Measurements from ENCODE around the gene TRPV4.

The TRPV4 gene

DNA sequence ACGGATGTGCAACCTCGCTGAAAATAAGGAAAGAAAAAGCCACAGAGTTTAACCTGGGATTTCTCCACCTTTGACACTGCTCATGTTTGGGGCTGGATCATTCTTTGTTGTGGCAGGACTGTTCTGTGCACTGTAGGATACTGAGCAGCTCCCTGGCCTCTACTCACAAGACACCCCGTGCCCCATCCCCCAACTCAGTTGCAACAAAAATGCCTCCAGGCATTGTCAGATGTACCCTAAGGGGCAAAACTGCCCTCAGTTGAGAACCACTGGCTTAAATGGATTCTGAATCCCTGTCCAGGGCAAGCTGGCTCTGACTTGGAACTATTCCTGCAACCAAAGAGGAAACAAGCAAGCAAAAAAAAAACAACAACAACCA lies 45.0 kb upstream of the TRPV4 start:
- CTCF ChIA-PET: interaction anchor here (0.7 to 3.7 kb wide), 3 partner anchors 14 to 25 kb away, joined by 3 to 15 read pairs (median 3); no protein-coding TSS in a partner anchor
- no peak overlapping the region for H3K27ac ChIP-seq (ENCODE audit: insufficient read depth in 1 of 2, low read depth in 1 of 2, low read length in 2 of 2, poor library complexity in 1 of 2, severe bottlenecking in 2 of 2)
- DNase-seq: no peak
- no peak overlapping the region for H3K4me3 ChIP-seq (ENCODE audit: control insufficient read depth in 1 of 7, extremely low read depth in 1 of 7, insufficient read depth in 4 of 7, low read depth in 2 of 7, low read length in 6 of 7)
- no peaks in the 10 kb centered on the region for H3K36me3 ChIP-seq (ENCODE audit: control insufficient read depth in 4 of 4, insufficient read depth in 4 of 4, low read length in 3 of 4)
- WGBS (ENCODE audit: insufficient coverage): 100% methylated on average over 3 of the region's 3 CpGs
- no peaks in the 10 kb centered on the region for H3K27me3 ChIP-seq (replicated peaks in 2 of 5; ENCODE audit: control insufficient read depth in 4 of 5, insufficient read depth in 5 of 5, low read length in 4 of 5)
- POLR2A ChIA-PET: no interaction called here
- no peaks in the 10 kb centered on the region for H3K9me3 ChIP-seq (ENCODE audit: control extremely low read depth in 1 of 5, control insufficient read depth in 4 of 5, insufficient read depth in 2 of 5, low read depth in 1 of 5, low read length in 4 of 5)
- H3K4me1 ChIP-seq (ENCODE audit: control extremely low read depth in 1 of 4, control insufficient read depth in 4 of 4, insufficient read depth in 4 of 4, low read length in 3 of 4): peaks cover 8 to 21% (median 15%) of the 10 kb centered on the region in 4 experiments

DNA sequence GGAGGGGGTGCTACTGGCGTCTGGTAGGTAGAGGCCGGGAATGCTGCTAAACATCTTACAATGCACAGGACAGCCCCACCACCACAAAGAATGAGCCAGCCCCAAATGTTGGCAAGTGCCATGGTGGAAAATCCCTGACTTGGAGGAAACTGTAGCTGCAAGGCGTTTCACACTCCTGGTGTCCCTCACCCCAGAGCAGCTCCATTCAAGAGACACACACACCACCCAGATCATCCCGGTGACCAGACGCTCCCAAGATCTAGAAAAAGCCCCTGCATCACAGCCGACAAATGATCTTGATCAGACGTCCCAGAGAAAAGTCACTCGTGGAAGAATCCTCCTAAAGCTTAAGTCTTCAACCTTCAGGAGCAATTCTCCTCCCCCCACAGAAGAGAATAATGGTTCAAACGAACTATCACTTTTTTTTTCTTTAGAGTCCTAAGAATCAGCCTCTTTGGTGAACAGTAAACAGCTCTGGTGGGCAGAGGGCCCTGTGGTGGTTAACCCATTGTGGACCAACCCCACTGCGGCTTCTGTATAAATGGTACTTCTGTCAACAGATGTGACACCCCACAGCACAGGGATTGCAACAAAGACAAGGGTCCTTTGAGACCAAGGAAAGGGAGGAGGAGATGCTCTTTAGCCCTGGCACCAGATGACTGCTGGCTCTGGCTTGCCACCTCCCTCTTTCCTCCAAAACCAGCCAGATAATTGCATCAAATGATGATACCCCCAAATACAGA lies 44.5 kb upstream of the TRPV4 start:
- WGBS (ENCODE audit: insufficient coverage): 86% methylated on average over 7 of the region's 10 CpGs
- no peak overlapping the region for H3K4me3 ChIP-seq (ENCODE audit: control insufficient read depth in 1 of 7, extremely low read depth in 1 of 7, insufficient read depth in 4 of 7, low read depth in 2 of 7, low read length in 6 of 7)
- H3K9me3 ChIP-seq (ENCODE audit: control extremely low read depth in 1 of 5, control insufficient read depth in 4 of 5, insufficient read depth in 2 of 5, low read depth in 1 of 5, low read length in 4 of 5): no peaks in the 10 kb centered on the region
- peaks cover 8 to 21% (median 15%) of the 10 kb centered on the region in 4 experiments for H3K4me1 ChIP-seq (ENCODE audit: control extremely low read depth in 1 of 4, control insufficient read depth in 4 of 4, insufficient read depth in 4 of 4, low read length in 3 of 4)
- no peak for DNase-seq
- no peaks in the 10 kb centered on the region for H3K36me3 ChIP-seq (ENCODE audit: control insufficient read depth in 4 of 4, insufficient read depth in 4 of 4, low read length in 3 of 4)
- ChIA-PET CTCF (interaction anchor here (0.7 to 3.7 kb wide), 4 partner anchors 11 to 24 kb away, joined by 3 to 15 read pairs (median 3); no protein-coding TSS in a partner anchor), POLR2A (no interaction called here)
- no peak overlapping the region for H3K27ac ChIP-seq (ENCODE audit: insufficient read depth in 1 of 2, low read depth in 1 of 2, low read length in 2 of 2, poor library complexity in 1 of 2, severe bottlenecking in 2 of 2)
- no peaks in the 10 kb centered on the region for H3K27me3 ChIP-seq (replicated peaks in 2 of 5; ENCODE audit: control insufficient read depth in 4 of 5, insufficient read depth in 5 of 5, low read length in 4 of 5)

- H3K27me3 ChIP-seq (replicated peaks in 2 of 5; ENCODE audit: control insufficient read depth in 4 of 5, insufficient read depth in 5 of 5, low read length in 4 of 5): no peaks in the 10 kb centered on the region
- no peak overlapping the region for H3K4me3 ChIP-seq (ENCODE audit: control insufficient read depth in 1 of 7, extremely low read depth in 1 of 7, insufficient read depth in 4 of 7, low read depth in 2 of 7, low read length in 6 of 7)
- H3K4me1 ChIP-seq (ENCODE audit: control extremely low read depth in 1 of 4, control insufficient read depth in 4 of 4, insufficient read depth in 4 of 4, low read length in 3 of 4): peaks cover 8 to 33% (median 15%) of the 10 kb centered on the region in 4 experiments
- POLR2A ChIA-PET: no interaction called here
- no peak for DNase-seq
- H3K9me3 ChIP-seq (ENCODE audit: control extremely low read depth in 1 of 5, control insufficient read depth in 4 of 5, insufficient read depth in 2 of 5, low read depth in 1 of 5, low read length in 4 of 5): no peaks in the 10 kb centered on the region
- no peak overlapping the region for H3K27ac ChIP-seq (ENCODE audit: insufficient read depth in 1 of 2, low read depth in 1 of 2, low read length in 2 of 2, poor library complexity in 1 of 2, severe bottlenecking in 2 of 2)
- CTCF ChIA-PET: interaction anchor here (0.8 to 3.7 kb wide), 3 partner anchors 12 to 36 kb away, joined by 3 to 15 read pairs (median 4); no protein-coding TSS in a partner anchor
- peaks cover 0 to 5% (median 2%) of the 10 kb centered on the region in 4 experiments for H3K36me3 ChIP-seq (ENCODE audit: control insufficient read depth in 4 of 4, insufficient read depth in 4 of 4, low read length in 3 of 4)
Measured at GRCh38 chr12:109876406-109876805, 43.2 kb upstream of the TRPV4 start.

DNA sequence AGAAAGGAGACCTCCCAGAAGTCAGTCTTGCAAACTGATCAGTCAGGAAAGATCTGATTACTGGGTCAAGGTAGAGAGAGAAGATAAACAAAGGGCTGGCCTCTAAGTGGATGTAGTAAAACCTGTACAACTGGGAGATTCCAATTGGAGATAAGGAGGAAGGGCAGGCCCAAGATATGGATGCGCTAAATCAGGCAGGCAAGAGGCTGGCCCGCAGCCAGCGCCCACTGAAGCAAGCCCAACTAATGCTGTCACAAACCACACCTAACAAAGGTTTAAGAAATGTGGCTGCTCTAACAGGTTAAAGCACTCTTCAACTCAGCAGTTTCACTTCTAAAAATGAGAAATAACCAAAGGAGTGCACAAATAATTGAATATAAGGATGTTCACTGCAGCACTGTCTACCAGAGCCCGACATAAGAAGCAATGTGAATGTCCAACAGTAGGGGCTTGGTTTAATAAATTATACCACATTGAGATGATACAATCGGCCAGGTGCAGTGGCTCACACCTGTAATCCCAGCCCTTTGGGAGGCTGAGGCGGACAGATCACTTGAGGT lies 42.5 kb upstream of the TRPV4 start:
- Histone ChIP-seq H3K9me3 (ENCODE audit: control extremely low read depth in 1 of 5, control insufficient read depth in 4 of 5, insufficient read depth in 2 of 5, low read depth in 1 of 5, low read length in 4 of 5) (no peaks in the 10 kb centered on the region), H3K27ac (ENCODE audit: insufficient read depth in 1 of 2, low read depth in 1 of 2, low read length in 2 of 2, poor library complexity in 1 of 2, severe bottlenecking in 2 of 2) (no peak overlapping the region), H3K27me3 (replicated peaks in 2 of 5; ENCODE audit: control insufficient read depth in 4 of 5, insufficient read depth in 5 of 5, low read length in 4 of 5) (no peaks in the 10 kb centered on the region), H3K4me3 (ENCODE audit: control insufficient read depth in 1 of 7, extremely low read depth in 1 of 7, insufficient read depth in 4 of 7, low read depth in 2 of 7, low read length in 6 of 7) (no peak overlapping the region), H3K4me1 (ENCODE audit: control extremely low read depth in 1 of 4, control insufficient read depth in 4 of 4, insufficient read depth in 4 of 4, low read length in 3 of 4) (peaks cover 8 to 34% (median 11%) of the 10 kb centered on the region in 4 experiments), H3K36me3 (ENCODE audit: control insufficient read depth in 4 of 4, insufficient read depth in 4 of 4, low read length in 3 of 4) (peaks cover 0 to 5% (median 2%) of the 10 kb centered on the region in 4 experiments)
- no peak for DNase-seq
- ChIA-PET POLR2A (no interaction called here), CTCF (interaction anchor here (0.8 to 3.7 kb wide), 2 partner anchors 22 to 35 kb away, joined by 4 to 15 read pairs; no protein-coding TSS in a partner anchor)
- 82% methylated on average over 2 of the region's 6 CpGs for WGBS (ENCODE audit: insufficient coverage)

GRCh38 chr12:109873653-109874052 lies 40.5 kb upstream of the TRPV4 start:
- Histone ChIP-seq H3K27ac (ENCODE audit: insufficient read depth in 1 of 2, low read depth in 1 of 2, low read length in 2 of 2, poor library complexity in 1 of 2, severe bottlenecking in 2 of 2) (no peak overlapping the region), H3K4me1 (ENCODE audit: control extremely low read depth in 1 of 4, control insufficient read depth in 4 of 4, insufficient read depth in 4 of 4, low read length in 3 of 4) (peaks cover 0 to 19% (median 0%) of the 10 kb centered on the region in 4 experiments), H3K27me3 (replicated peaks in 2 of 5; ENCODE audit: control insufficient read depth in 4 of 5, insufficient read depth in 5 of 5, low read length in 4 of 5) (no peaks in the 10 kb centered on the region), H3K36me3 (ENCODE audit: control insufficient read depth in 4 of 4, insufficient read depth in 4 of 4, low read length in 3 of 4) (peaks cover 0 to 5% (median 2%) of the 10 kb centered on the region in 4 experiments), H3K9me3 (ENCODE audit: control extremely low read depth in 1 of 5, control insufficient read depth in 4 of 5, insufficient read depth in 2 of 5, low read depth in 1 of 5, low read length in 4 of 5) (no peaks in the 10 kb centered on the region), H3K4me3 (ENCODE audit: control insufficient read depth in 1 of 7, extremely low read depth in 1 of 7, insufficient read depth in 4 of 7, low read depth in 2 of 7, low read length in 6 of 7) (no peak overlapping the region)
- 95% methylated on average over 2 of the region's 6 CpGs for WGBS (ENCODE audit: insufficient coverage)
- ChIA-PET POLR2A (no interaction called here), CTCF (interaction anchor here (1.9 kb wide), 1 partner anchor 20 kb away, joined by 7 read pairs; no protein-coding TSS in a partner anchor)
- no peak for DNase-seq

DNA sequence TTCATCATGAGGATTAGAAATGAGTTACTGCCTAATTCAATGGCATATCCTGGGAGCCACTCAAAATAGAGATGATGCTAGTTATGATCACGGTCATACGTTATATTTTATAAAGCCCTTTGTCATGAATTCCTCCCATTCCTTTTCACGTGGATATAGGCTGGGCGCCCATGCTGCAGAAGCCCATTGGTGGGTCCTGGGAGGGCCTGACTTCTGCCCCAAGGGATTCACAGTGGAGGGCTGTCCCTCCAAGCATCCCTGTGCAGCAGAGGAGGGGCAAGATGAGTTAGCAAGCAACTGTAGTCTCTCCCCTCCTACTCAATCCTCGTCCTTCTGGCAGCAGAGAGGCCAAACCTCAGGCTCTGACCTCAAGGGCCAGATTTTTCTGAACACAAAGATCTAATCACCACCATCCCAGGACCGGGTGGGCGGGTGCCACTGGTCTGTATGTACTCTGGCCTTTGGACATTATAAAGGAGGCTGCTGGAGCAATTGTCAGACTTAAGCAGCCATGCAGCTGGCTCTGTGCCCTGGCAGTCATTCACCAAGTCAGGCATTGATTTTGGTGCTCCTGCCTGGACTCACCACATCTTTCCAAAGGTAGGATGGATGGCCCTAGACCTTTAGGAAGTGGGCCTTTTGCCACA lies 38.6 kb upstream of the TRPV4 start:
- Histone ChIP-seq H3K27ac (ENCODE audit: insufficient read depth in 1 of 2, low read depth in 1 of 2, low read length in 2 of 2, poor library complexity in 1 of 2, severe bottlenecking in 2 of 2) (no peak overlapping the region), H3K4me3 (ENCODE audit: control insufficient read depth in 1 of 7, extremely low read depth in 1 of 7, insufficient read depth in 4 of 7, low read depth in 2 of 7, low read length in 6 of 7) (no peak overlapping the region), H3K9me3 (ENCODE audit: control extremely low read depth in 1 of 5, control insufficient read depth in 4 of 5, insufficient read depth in 2 of 5, low read depth in 1 of 5, low read length in 4 of 5) (no peaks in the 10 kb centered on the region), H3K4me1 (ENCODE audit: control extremely low read depth in 1 of 4, control insufficient read depth in 4 of 4, insufficient read depth in 4 of 4, low read length in 3 of 4) (peaks cover 0 to 18% (median 0%) of the 10 kb centered on the region in 4 experiments), H3K36me3 (ENCODE audit: control insufficient read depth in 4 of 4, insufficient read depth in 4 of 4, low read length in 3 of 4) (peaks cover 0 to 5% (median 2%) of the 10 kb centered on the region in 4 experiments), H3K27me3 (replicated peaks in 2 of 5; ENCODE audit: control insufficient read depth in 4 of 5, insufficient read depth in 5 of 5, low read length in 4 of 5) (no peaks in the 10 kb centered on the region)
- ChIA-PET CTCF (interaction anchor here (1.3 to 1.9 kb wide), 3 partner anchors 12 to 19 kb away, joined by 3 to 7 read pairs (median 5); no protein-coding TSS in a partner anchor), POLR2A (no interaction called here)
- no peak for DNase-seq
- 100% methylated on average over 7 of the region's 7 CpGs for WGBS (ENCODE audit: insufficient coverage)

- Histone ChIP-seq H3K9me3 (ENCODE audit: control extremely low read depth in 1 of 5, control insufficient read depth in 4 of 5, insufficient read depth in 2 of 5, low read depth in 1 of 5, low read length in 4 of 5) (no peaks in the 10 kb centered on the region), H3K4me3 (ENCODE audit: control insufficient read depth in 1 of 7, extremely low read depth in 1 of 7, insufficient read depth in 4 of 7, low read depth in 2 of 7, low read length in 6 of 7) (no peak overlapping the region), H3K36me3 (ENCODE audit: control insufficient read depth in 4 of 4, insufficient read depth in 4 of 4, low read length in 3 of 4) (peaks cover 0 to 5% (median 2%) of the 10 kb centered on the region in 4 experiments), H3K27me3 (replicated peaks in 2 of 5; ENCODE audit: control insufficient read depth in 4 of 5, insufficient read depth in 5 of 5, low read length in 4 of 5) (no peaks in the 10 kb centered on the region), H3K27ac (ENCODE audit: insufficient read depth in 1 of 2, low read depth in 1 of 2, low read length in 2 of 2, poor library complexity in 1 of 2, severe bottlenecking in 2 of 2) (no peak overlapping the region), H3K4me1 (ENCODE audit: control extremely low read depth in 1 of 4, control insufficient read depth in 4 of 4, insufficient read depth in 4 of 4, low read length in 3 of 4) (peaks cover 0 to 18% (median 0%) of the 10 kb centered on the region in 4 experiments)
- no peak for DNase-seq
- WGBS (ENCODE audit: insufficient coverage): 56% methylated on average over 1 of the region's 2 CpGs
- ChIA-PET CTCF (no interaction called here), POLR2A (no interaction called here)
Measured at GRCh38 chr12:109870648-109871047, 37.5 kb upstream of the TRPV4 start.

Data from common myeloid progenitor, CD34-positive (primary cell).